Breast epithelium (tissue), 3 donors: ENCODE measurements around the gene SPATA2.

ENCODE experiments used
- POLR2A ChIP-seq: fragments of 450-650 bp; IDR thresholded peaks from one replicate; pipeline ENCODE4 v1.6.1; 2016; ENCODE audit warnings: antibody characterized with exemption, mild to moderate bottlenecking, moderate library complexity
- POLR2AphosphoS5 ChIP-seq, 3 donors: sonication (generic); formaldehyde crosslinking; IDR thresholded peaks; one replicate each; pipeline ENCODE4 v1.6.1; 2017; ENCODE audit warnings: antibody characterized with exemption in 3 of 3
- TF ChIP-seq, protein P1 (sequence below), 3 donors: fragments of 450-650 bp; IDR thresholded peaks; one replicate each; pipeline ENCODE4 v1.5.1; 2016 to 2017; ENCODE audit warnings: antibody characterized with exemption in 3 of 3, mild to moderate bottlenecking in 3 of 3, moderate library complexity in 3 of 3

GRCh38 chr20:49956689-49957088 is 41.4 kb upstream of the SPATA2 start:
- no peak for TF ChIP-seq POLR2A
- TF ChIP-seq, protein P1, sequence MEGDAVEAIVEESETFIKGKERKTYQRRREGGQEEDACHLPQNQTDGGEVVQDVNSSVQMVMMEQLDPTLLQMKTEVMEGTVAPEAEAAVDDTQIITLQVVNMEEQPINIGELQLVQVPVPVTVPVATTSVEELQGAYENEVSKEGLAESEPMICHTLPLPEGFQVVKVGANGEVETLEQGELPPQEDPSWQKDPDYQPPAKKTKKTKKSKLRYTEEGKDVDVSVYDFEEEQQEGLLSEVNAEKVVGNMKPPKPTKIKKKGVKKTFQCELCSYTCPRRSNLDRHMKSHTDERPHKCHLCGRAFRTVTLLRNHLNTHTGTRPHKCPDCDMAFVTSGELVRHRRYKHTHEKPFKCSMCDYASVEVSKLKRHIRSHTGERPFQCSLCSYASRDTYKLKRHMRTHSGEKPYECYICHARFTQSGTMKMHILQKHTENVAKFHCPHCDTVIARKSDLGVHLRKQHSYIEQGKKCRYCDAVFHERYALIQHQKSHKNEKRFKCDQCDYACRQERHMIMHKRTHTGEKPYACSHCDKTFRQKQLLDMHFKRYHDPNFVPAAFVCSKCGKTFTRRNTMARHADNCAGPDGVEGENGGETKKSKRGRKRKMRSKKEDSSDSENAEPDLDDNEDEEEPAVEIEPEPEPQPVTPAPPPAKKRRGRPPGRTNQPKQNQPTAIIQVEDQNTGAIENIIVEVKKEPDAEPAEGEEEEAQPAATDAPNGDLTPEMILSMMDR (IDR thresholded peaks at IDR 0.05) = no peak
- no peak for TF ChIP-seq POLR2AphosphoS5 (IDR thresholded peaks at IDR 0.05)
